ENCODE results near the gene SMPDL3B.

Gene SMPDL3B

DNA sequence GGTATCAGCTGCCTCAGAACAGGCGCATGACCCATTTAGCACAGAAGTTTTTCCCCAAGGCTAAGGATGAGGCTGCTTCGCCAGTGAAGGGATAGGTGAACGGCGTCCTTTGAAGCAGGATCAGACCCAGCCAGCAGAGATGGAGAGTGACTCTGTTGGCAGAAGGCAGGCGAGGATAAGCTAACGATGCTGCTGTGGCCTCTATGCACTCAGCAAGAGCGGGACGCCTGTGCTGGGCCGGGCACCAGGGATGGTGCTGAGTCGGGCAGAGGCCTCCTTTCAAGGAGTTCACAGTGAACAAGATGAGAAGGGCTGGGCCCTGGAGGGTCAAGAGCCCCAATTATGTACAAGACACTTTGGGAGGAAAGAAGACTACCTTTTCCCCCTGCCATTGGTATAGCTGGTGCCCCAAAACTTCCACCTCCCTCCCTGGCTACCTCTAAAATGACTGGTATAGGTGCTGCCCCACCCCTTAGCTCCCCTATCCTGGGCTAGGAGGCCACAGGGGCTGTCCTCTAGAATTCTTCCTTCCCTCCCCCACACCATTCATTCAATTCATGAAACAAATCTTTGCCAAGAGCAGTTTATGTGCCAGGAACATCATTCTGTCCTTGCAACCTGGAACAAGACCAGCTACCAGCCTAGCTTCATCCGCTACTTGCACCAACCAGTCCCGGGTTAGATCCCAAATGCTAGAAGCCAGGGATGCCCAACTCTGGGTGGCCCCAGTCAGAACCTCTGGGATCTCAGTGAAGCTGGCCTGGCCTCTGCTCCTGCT is 32.5 kb downstream of the SMPDL3B start:
- no peak overlapping the region for H3K27ac ChIP-seq
- H3K4me3 ChIP-seq, result no peak overlapping the region
- H3K36me3 ChIP-seq, result peaks cover 31 to 75% (median 53%) of the 10 kb centered on the region in 3 donors
- intact Hi-C loops (cut with DNase I; ENCODE audit: low total_unique reads), result no loop called here
- no peaks in the 10 kb centered on the region for H3K9me3 ChIP-seq
- TF ChIP-seq, protein P1, sequence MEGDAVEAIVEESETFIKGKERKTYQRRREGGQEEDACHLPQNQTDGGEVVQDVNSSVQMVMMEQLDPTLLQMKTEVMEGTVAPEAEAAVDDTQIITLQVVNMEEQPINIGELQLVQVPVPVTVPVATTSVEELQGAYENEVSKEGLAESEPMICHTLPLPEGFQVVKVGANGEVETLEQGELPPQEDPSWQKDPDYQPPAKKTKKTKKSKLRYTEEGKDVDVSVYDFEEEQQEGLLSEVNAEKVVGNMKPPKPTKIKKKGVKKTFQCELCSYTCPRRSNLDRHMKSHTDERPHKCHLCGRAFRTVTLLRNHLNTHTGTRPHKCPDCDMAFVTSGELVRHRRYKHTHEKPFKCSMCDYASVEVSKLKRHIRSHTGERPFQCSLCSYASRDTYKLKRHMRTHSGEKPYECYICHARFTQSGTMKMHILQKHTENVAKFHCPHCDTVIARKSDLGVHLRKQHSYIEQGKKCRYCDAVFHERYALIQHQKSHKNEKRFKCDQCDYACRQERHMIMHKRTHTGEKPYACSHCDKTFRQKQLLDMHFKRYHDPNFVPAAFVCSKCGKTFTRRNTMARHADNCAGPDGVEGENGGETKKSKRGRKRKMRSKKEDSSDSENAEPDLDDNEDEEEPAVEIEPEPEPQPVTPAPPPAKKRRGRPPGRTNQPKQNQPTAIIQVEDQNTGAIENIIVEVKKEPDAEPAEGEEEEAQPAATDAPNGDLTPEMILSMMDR (IDR thresholded peaks at IDR 0.05), result no peak
- H3K4me1 ChIP-seq, result peaks cover 0 to 20% (median 7%) of the 10 kb centered on the region in 4 donors
- DNase-seq, result no peak
- no peaks in the 10 kb centered on the region for H3K27me3 ChIP-seq

DNA sequence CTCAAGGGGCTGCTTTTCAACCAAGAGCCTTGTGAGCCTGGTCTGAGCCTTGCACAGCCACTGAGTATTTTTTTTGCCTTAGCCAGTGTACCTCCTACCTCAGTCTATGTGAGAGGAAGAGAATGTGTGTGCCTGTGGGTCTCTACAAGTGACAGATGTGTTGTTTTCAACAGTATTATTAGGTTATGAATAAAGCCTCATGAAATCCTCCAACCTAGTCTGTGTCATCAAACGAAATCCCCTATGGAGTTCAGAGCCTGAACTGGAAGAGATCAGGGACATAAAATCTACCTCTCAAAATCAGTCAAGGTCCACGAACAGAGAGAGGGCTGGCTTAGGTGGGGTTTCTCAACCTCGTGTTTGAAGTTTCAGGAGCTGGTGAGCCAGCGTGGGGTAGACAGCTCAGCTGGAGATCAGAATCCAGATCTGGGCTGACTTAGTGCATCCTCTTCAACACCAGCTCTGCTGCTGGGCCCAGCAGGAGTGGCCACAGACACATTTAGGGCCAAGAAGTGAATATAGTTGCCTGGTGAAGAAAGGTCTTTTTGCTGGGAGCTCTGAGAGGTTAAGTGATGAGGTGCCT is 33.2 kb downstream of the SMPDL3B start:
- H3K27me3 ChIP-seq, result no peaks in the 10 kb centered on the region
- H3K27ac ChIP-seq, result no peak overlapping the region
- DNase-seq, result no peak
- H3K9me3 ChIP-seq, result no peaks in the 10 kb centered on the region
- H3K4me1 ChIP-seq, result peaks cover 0 to 20% (median 8%) of the 10 kb centered on the region in 4 donors
- no peak overlapping the region for H3K4me3 ChIP-seq
- H3K36me3 ChIP-seq, result peaks cover 31 to 79% (median 53%) of the 10 kb centered on the region in 3 donors
- TF ChIP-seq, protein P1 (IDR thresholded peaks at IDR 0.05), result no peak
- intact Hi-C loops (cut with DNase I; ENCODE audit: low total_unique reads), result no loop called here

DNA sequence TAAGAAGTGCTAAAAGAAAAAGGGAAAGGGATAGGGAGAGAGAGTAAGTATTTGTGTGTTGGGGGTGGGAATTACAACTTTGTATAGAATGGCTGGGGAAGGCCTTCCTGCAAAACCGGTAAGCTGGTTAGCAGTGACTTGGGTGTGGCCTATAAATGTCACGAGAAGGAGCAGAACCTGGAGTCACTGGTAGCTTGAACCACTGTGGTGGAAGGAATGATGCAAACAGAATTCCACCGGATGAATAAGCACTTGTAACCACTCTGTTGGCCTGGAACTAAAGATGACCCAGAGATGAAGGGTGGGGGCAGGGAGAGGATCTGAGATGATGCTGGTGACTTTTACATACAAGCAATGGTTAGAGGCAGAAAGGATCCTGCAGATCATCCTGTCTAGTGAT is 33.9 kb downstream of the SMPDL3B start:
- Histone ChIP-seq H3K4me1 (peaks cover 0 to 20% (median 8%) of the 10 kb centered on the region in 4 donors), H3K27me3 (no peaks in the 10 kb centered on the region), H3K4me3 (no peak overlapping the region), H3K9me3 (no peaks in the 10 kb centered on the region), H3K27ac (no peak overlapping the region), H3K36me3 (peaks cover 31 to 79% (median 47%) of the 10 kb centered on the region in 3 donors)
- intact Hi-C loops (cut with DNase I; ENCODE audit: low total_unique reads), result no loop called here
- DNase-seq, result no peak
- TF ChIP-seq, protein P1 (IDR thresholded peaks at IDR 0.05), result no peak

DNA sequence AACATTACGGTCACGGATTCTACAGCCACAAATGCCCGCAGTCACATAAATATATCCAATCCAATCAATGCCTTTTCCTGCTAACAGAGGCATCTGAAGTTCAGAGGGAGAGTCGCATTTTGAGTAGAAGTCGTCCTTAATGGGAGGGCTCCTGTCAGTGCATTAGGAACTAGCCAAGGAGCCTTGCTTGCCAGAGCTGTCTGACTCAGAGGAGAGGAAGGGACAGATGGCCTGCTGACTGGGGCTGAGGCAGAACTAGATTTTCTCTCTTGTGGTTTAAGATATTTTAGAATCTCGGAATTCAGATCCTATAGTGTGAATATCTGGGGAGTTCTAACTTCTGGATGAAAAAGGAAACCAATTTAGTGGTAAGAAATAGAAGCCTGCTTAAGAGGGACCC is 35.6 kb downstream of the SMPDL3B start:
- H3K9me3 ChIP-seq, result no peaks in the 10 kb centered on the region
- TF ChIP-seq, protein P1 (IDR thresholded peaks at IDR 0.05), result no peak
- no peak overlapping the region for H3K4me3 ChIP-seq
- DNase-seq, result peak in 1 of 2 donors; percentile 67
- peaks cover 0 to 20% (median 8%) of the 10 kb centered on the region in 4 donors for H3K4me1 ChIP-seq
- no peaks in the 10 kb centered on the region for H3K27me3 ChIP-seq
- H3K27ac ChIP-seq, result peak overlapping the region in 1 of 2 donors; percentile 56
- peaks cover 21 to 77% (median 34%) of the 10 kb centered on the region in 3 donors for H3K36me3 ChIP-seq
- intact Hi-C loops (cut with DNase I; ENCODE audit: low total_unique reads), result no loop called here

DNA sequence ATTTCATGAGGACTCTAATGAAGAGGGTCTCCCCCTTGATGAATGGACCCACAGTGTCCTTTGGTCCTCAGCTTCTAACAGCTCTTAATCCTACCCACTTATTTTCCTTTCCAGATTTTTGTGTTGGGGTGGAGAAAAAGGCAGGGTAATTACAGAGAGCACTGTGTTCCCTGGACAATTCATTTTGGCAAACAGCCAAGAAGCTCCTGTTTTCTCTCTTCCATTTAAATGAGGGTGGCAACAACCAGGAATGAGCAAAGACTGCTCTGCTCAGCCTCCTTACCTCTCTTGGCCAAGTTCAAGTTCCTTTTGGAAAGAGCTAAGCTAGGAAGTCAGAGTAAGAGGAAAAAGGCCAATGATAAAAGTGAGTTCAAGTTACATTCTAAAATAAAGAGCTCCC is 36.9 kb downstream of the SMPDL3B start:
- TF ChIP-seq, protein P1 (IDR thresholded peaks at IDR 0.05), result no peak
- intact Hi-C loops (cut with DNase I; ENCODE audit: low total_unique reads), result no loop called here
- Histone ChIP-seq H3K4me3 (no peak overlapping the region), H3K9me3 (no peaks in the 10 kb centered on the region), H3K4me1 (peaks cover 0 to 20% (median 8%) of the 10 kb centered on the region in 4 donors), H3K36me3 (peaks cover 18 to 77% (median 28%) of the 10 kb centered on the region in 3 donors), H3K27me3 (no peaks in the 10 kb centered on the region), H3K27ac (peak overlapping the region in 1 of 2 donors; percentile 10)
- DNase-seq, result no peak
